Transverse colon (tissue), 3 donors: ENCODE data around the gene PDE9A.

Experiments used
- POLR2A ChIP-seq: fragments of 450-650 bp; IDR thresholded peaks from one replicate; pipeline ENCODE4 v1.6.1; 2016; ENCODE audit warnings: antibody characterized with exemption, mild to moderate bottlenecking, moderate library complexity
- TF ChIP-seq, protein P1 (sequence below), 5 experiments: fragments of 200-600 bp in 3 of 5; fragments of 450-650 bp in 2 of 5; sonication (generic) in 3 of 5; IDR thresholded peaks; 1 replicate in 2 of 5; 2 replicates in 3 of 5; pipeline ENCODE4 v1.5.1; 2016 to 2017; ENCODE audit warnings: antibody characterized with exemption in 5 of 5, inconsistent platforms in 3 of 5, mild to moderate bottlenecking in 2 of 5, moderate library complexity in 1 of 5

DNA sequence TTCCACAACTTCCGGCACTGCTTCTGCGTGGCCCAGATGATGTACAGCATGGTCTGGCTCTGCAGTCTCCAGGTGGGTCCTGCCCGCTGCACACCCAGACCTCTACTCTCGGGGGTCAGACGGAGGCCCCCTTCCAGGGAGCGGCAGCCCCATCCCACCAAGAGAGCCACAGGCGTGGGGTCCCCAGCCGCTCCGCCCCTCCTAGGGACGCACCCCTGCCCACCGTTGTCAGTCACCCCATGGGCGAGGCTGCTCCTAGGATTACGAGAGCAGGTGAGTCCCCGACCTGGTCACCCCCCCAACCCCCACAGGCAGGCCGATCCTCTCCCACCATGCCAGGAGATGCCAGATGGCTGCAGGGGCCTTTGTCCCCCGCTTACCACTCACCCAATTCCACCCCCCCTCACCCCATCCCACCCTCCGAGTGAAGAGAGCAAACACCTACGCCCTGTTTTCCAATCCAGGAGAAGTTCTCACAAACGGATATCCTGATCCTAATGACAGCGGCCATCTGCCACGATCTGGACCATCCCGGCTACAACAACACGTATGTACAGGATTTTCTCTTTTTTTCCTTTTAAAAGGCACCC, 107.0 kb downstream of the PDE9A start:
- TF ChIP-seq, protein P1, sequence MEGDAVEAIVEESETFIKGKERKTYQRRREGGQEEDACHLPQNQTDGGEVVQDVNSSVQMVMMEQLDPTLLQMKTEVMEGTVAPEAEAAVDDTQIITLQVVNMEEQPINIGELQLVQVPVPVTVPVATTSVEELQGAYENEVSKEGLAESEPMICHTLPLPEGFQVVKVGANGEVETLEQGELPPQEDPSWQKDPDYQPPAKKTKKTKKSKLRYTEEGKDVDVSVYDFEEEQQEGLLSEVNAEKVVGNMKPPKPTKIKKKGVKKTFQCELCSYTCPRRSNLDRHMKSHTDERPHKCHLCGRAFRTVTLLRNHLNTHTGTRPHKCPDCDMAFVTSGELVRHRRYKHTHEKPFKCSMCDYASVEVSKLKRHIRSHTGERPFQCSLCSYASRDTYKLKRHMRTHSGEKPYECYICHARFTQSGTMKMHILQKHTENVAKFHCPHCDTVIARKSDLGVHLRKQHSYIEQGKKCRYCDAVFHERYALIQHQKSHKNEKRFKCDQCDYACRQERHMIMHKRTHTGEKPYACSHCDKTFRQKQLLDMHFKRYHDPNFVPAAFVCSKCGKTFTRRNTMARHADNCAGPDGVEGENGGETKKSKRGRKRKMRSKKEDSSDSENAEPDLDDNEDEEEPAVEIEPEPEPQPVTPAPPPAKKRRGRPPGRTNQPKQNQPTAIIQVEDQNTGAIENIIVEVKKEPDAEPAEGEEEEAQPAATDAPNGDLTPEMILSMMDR (IDR thresholded peaks at IDR 0.05), result no peak
- TF ChIP-seq POLR2A, result no peak
